ENCODE results near the gene CORO2B. TPM values are rescaled to one million over a fixed set of nuclear protein-coding genes. Genes with fewer than 3 reads are reported as not detected.

The CORO2B gene
- total RNA-seq, 1 donor from 2014 or later: 1.0 TPM

- H3K4me3 Mint-ChIP-seq: no peak overlapping the region
- Histone ChIP-seq H3K9ac (no peak overlapping the region), H4K20me1 (ENCODE audit: low read depth) (no peaks in the 10 kb centered on the region), H3K9me3 (ENCODE audit: low read depth) (no peaks in the 10 kb centered on the region), H3K27me3 (no peaks in the 10 kb centered on the region), H3K4me2 (no peak overlapping the region), H3K36me3 (no peaks in the 10 kb centered on the region), H3K4me1 (peaks cover 10% of the 10 kb centered on the region), H3K27ac (no peak overlapping the region), H3F3A (ENCODE audit: low read depth) (no peaks in the 10 kb centered on the region), H2AFZ (replicated peaks) (no peak overlapping the region), H3K4me3 (no peak overlapping the region), H3K79me2 (ENCODE audit: low read depth) (no peaks in the 10 kb centered on the region)
- H3K27ac Mint-ChIP-seq: no peak overlapping the region
- H3K9me3 Mint-ChIP-seq: no peaks in the 10 kb centered on the region
- TF ChIP-seq EZH2 (IDR thresholded peaks at IDR 0.05) (no peak), EZH2phosphoT487 (IDR thresholded peaks at IDR 0.05) (no peak)
- TF ChIP-seq, protein P1, sequence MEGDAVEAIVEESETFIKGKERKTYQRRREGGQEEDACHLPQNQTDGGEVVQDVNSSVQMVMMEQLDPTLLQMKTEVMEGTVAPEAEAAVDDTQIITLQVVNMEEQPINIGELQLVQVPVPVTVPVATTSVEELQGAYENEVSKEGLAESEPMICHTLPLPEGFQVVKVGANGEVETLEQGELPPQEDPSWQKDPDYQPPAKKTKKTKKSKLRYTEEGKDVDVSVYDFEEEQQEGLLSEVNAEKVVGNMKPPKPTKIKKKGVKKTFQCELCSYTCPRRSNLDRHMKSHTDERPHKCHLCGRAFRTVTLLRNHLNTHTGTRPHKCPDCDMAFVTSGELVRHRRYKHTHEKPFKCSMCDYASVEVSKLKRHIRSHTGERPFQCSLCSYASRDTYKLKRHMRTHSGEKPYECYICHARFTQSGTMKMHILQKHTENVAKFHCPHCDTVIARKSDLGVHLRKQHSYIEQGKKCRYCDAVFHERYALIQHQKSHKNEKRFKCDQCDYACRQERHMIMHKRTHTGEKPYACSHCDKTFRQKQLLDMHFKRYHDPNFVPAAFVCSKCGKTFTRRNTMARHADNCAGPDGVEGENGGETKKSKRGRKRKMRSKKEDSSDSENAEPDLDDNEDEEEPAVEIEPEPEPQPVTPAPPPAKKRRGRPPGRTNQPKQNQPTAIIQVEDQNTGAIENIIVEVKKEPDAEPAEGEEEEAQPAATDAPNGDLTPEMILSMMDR (IDR thresholded peaks at IDR 0.05): no peak
- no peaks in the 10 kb centered on the region for H3K36me3 Mint-ChIP-seq
- DNase-seq (ENCODE audit: low spot score): peak; percentile 58
- H3K4me1 Mint-ChIP-seq: peaks cover 27% of the 10 kb centered on the region
- peaks cover 10% of the 10 kb centered on the region for H3K27me3 Mint-ChIP-seq (ENCODE audit: insufficient read depth, low read depth)
Observed at GRCh38 chr15:68674975-68675374, 96.2 kb downstream of the CORO2B start.

DNA sequence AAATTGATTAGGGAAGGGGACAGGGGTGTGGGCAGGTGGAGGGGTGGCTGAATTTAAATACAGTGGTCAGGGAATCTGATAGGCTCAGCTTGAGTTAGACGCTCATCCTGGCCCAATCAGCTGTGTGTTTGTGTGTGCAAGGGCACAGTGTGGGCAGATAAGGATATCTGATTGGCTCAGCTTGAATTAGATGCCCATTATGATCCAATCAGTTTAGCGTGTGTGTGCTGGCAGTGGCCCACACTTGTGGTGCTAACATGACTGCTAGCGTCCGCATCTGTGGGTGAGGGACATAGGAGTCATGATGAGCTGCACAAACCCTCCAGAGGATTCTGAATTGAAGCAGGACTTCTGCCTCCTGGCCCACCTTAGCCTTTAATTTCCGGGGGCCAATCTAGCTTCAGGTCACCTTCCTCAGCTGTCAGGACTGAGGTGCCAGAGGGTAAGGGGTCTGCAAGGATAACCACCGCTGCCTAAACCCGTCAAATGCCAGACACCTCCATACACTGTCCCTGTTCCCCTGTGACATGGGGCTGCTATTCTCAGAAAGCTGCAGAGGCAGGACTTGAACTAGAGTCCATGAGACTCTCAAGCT lies 97.3 kb downstream of the CORO2B start:
- Mint-ChIP-seq H3K27me3 (ENCODE audit: insufficient read depth, low read depth) (peaks cover 10% of the 10 kb centered on the region), H3K36me3 (no peaks in the 10 kb centered on the region), H3K27ac (peak overlapping the region; percentile 46), H3K4me1 (peaks cover 28% of the 10 kb centered on the region), H3K9me3 (no peaks in the 10 kb centered on the region), H3K4me3 (no peak overlapping the region)
- Histone ChIP-seq H3K4me2 (no peak overlapping the region), H3K79me2 (ENCODE audit: low read depth) (no peaks in the 10 kb centered on the region), H3K36me3 (no peaks in the 10 kb centered on the region), H3K27me3 (no peaks in the 10 kb centered on the region), H2AFZ (replicated peaks) (no peak overlapping the region), H3K27ac (no peak overlapping the region), H3K9ac (no peak overlapping the region), H3K9me3 (ENCODE audit: low read depth) (no peaks in the 10 kb centered on the region), H3K4me1 (peaks cover 10% of the 10 kb centered on the region), H3F3A (ENCODE audit: low read depth) (no peaks in the 10 kb centered on the region), H4K20me1 (ENCODE audit: low read depth) (no peaks in the 10 kb centered on the region), H3K4me3 (no peak overlapping the region)
- no peak for DNase-seq (ENCODE audit: low spot score)
- TF ChIP-seq, protein P1 (IDR thresholded peaks at IDR 0.05): no peak
- TF ChIP-seq EZH2phosphoT487 (IDR thresholded peaks at IDR 0.05) (no peak), EZH2 (IDR thresholded peaks at IDR 0.05) (no peak)

DNA sequence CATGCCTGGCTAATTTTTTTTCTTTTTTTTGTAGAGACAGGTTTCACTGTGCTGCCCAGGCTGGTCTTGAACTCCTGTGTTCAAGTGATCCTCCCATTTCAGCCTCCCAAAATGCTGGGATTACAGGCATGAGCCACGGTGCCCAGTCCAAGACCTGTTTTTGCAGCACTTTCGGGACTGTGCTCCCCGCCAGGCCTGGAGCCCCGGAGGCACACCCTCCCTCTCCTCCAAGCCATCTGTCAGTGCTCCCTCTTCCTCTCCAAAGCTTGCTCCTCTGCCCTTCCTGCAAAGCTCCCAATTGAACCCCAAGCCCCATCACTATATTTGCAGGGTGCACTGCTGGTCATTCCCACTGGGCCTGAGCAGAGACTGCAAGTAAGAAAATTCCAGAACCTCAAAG lies 98.1 kb downstream of the CORO2B start:
- H3K4me1 ChIP-seq: peaks cover 12% of the 10 kb centered on the region
- H3K36me3 ChIP-seq: no peaks in the 10 kb centered on the region
- DNase-seq (ENCODE audit: low spot score): no peak
- H3K9me3 ChIP-seq (ENCODE audit: low read depth): no peaks in the 10 kb centered on the region
- H3K27me3 ChIP-seq: no peaks in the 10 kb centered on the region
- no peak overlapping the region for H3K4me3 ChIP-seq
- no peak overlapping the region for H3K4me3 Mint-ChIP-seq
- no peaks in the 10 kb centered on the region for H3F3A ChIP-seq (ENCODE audit: low read depth)
- TF ChIP-seq EZH2 (IDR thresholded peaks at IDR 0.05) (no peak), EZH2phosphoT487 (IDR thresholded peaks at IDR 0.05) (no peak)
- TF ChIP-seq, protein P1 (IDR thresholded peaks at IDR 0.05): no peak
- H3K27ac Mint-ChIP-seq: no peak overlapping the region
- no peaks in the 10 kb centered on the region for H4K20me1 ChIP-seq (ENCODE audit: low read depth)
- peaks cover 32% of the 10 kb centered on the region for H3K4me1 Mint-ChIP-seq
- H3K36me3 Mint-ChIP-seq: no peaks in the 10 kb centered on the region
- H3K9me3 Mint-ChIP-seq: no peaks in the 10 kb centered on the region
- peaks cover 14% of the 10 kb centered on the region for H3K27me3 Mint-ChIP-seq (ENCODE audit: insufficient read depth, low read depth)
- no peaks in the 10 kb centered on the region for H3K79me2 ChIP-seq (ENCODE audit: low read depth)
- no peak overlapping the region for H3K27ac ChIP-seq
- no peak overlapping the region for H3K9ac ChIP-seq
- H2AFZ ChIP-seq (replicated peaks): no peak overlapping the region
- H3K4me2 ChIP-seq: no peak overlapping the region

Data from neural progenitor cell (in vitro differentiated cells).